ENCODE measurements around the gene CFAP73. TPM values are rescaled to one million over a fixed set of nuclear protein-coding genes. Genes with fewer than 3 reads are reported as not detected.
A peak's percentile ranks its signal among the peaks of the same experiment; 100 is the strongest.
"Not testable (repeated sequence)": the region's sequence is repeated elsewhere in the genome, so short reads cannot be mapped to it uniquely, and the experiment has no call there.

The CFAP73 gene
- total RNA-seq, 1 donor from 2014 or later, result not detected

DNA sequence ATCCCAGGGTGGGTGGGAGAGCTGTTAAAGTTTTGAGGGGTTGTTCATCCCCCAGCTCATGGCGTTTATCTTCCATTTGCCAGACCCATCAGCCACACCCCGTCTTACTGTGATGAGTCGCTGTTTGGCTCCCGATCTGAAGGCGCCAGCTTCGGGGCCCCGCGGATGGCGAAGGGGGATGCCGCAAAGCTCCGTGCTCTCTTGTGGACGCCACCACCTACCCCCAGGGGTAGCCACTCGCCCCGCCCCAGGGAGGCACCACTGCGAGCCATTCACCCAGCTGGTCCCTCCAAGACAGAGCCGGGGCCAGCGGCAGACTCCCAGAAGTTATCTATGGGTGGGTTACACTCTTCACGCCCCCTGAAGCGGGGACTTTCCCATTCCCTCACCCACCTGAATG, 41.7 kb downstream of the CFAP73 start:
- DNase-seq, result no peak

DNA sequence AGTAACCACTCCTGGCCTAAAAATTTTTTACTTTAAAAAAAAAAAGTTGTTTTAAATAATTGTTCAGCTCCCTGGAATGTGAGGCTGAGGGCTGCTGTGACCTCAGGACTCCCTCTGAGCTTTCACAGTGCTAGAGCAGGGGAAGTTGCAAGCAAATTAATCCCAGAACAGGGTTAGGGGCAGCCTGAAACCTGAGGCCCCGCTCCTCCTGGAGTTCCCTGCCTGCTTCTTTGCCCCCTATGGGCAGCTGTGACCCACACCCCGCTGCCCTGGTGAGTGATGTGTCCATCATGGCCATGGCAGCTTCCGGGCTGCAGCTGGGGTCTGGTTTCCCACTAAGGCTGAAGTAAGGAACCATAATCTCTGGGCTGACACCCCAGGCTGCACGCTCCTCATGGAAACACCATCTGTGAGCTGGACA, 45.5 kb downstream of the CFAP73 start:
- DNase-seq, result no peak

DNA sequence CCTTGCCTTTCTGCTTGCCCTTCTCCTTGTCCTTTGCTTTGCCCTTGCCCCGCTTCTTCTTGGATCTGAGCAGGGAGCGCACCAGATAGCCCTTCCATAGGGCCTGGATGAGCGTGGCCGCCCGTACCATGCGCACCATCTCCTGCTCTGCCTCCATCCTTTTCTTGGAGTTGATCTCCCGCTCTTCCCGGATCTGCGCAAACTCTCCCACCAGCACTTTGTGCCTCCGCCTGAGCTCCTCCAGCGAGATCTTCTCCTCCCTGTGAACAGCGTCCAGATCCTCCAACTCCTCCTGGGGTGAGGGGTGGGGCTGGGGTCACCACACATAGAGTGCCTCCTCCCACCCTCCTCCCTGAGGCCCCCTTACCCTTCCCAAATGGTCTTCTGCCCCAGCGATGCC, 46.1 kb downstream of the CFAP73 start:
- no peak for DNase-seq

DNA sequence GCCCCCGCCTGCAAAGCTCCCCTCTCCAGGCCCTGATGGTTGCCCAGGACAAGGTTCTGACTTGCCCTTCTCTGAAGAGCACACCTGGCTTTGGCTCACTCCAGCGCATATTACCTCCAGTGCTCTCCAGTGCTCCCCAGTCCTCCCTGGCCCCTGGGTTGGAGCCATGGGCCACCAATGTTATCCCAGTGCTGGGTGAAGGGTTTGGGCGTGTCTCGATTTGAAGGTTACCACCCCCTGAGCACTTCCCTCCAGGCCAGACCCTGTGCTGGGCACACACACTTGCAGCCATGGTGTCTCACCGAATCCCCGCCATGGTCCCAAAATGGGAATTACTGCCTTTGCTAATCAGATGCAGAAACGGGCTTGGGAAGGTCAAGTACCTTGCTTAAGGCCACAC, 47.1 kb downstream of the CFAP73 start:
- no peak for DNase-seq

DNA sequence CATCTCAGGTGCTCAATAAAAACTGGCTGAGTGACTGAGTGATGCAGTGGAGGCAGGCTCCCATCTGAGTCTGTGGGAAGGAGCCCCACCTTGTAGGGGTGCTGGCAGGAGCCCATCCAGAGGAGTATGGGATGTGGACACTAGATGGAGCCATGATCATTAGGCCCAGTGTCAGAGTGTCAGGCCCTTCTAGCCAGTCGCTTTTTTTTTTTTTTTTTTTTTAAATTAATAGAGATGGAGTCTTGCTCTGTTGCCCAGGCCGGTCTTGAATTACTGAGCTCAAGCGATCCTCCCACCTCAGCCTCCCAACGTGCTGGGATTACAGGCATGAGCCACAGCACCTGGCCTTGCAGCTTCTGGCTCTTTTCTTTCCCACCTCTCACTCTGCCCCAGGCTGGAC, 47.5 kb downstream of the CFAP73 start:
- peak; percentile 59 for DNase-seq

DNA sequence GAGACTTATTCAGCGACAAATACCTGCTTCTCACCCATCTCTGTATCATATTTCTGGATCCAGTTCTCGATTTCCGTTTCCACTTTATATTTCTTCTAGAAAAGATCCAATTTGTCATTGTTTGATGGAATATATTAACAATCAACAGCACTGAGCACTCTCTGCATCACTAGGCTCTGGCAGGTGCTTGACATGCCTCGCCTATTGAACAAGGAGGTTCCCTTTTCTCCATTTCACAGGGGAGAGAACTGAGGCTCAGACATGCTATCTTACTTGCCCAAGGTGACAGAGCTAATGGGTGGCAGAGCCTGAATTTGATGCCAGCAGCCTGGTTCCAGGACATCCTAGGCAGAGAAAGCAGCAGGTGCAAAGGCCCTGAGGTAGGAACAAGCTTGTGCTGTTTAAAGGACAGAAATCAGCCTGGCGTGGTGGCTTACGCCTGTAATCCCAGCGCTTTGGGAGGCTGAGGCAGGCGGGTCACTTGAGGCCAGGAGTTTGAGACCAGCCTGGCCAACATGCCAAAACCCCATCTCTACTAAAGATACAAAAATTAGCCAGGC, 48.1 kb downstream of the CFAP73 start:
- DNase-seq, result no peak

DNA sequence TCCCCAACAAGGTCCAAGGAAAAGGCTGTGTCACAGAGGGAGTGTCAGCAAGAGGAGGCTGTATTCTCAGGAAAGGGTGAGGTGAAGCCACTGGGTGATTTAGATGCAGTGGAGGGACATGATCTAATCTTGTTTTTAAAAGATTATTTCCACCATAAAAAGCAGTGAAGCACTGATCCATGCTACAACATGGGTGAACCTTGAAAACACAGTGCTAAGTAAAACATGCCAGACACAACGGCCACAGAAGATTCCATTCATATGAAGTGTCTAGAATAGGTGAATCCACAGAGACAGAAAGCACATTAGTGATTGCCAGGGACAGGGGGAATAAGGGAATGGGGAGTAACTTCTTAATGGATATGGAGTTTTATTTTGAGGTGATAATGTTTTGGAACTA, 48.8 kb downstream of the CFAP73 start:
- no peak for DNase-seq

DNA sequence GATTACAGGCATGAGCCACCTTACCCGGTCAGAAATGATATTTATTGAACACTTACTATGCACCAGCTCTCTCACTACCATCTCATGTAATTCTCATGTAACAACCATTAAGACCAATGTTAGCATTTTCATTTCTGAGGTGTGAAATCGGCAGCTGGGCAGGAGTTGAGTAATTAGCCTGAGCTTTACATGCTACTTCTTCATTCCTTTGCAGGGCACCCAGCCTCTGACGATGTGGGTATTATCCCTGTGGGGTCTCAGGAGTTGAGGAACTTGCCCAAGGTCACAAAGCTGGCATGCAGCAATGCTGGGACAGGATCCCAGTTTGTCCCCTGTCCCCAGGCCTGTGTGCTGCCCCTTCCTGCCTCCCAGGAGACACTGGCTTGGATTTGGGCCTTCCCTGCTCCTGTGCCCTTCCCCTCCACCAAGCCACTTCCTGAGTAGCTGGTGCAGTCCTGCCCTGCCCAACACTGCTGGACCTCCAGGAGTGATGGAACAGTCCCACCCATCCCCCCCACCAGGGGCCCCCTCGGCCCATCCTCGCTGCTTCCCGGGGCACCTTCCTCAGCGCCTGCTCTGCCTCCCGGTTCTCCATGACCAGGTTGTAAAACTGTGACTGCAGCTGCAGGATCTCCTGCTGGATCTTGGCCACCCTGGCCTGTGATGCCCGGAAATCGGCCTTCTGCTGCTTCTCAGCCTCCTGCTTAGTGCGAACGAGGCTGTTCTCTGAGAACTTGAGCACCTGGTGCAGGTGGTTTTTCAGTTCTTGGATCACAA, 50.7 kb downstream of the CFAP73 start:
- no peak for DNase-seq

DNA sequence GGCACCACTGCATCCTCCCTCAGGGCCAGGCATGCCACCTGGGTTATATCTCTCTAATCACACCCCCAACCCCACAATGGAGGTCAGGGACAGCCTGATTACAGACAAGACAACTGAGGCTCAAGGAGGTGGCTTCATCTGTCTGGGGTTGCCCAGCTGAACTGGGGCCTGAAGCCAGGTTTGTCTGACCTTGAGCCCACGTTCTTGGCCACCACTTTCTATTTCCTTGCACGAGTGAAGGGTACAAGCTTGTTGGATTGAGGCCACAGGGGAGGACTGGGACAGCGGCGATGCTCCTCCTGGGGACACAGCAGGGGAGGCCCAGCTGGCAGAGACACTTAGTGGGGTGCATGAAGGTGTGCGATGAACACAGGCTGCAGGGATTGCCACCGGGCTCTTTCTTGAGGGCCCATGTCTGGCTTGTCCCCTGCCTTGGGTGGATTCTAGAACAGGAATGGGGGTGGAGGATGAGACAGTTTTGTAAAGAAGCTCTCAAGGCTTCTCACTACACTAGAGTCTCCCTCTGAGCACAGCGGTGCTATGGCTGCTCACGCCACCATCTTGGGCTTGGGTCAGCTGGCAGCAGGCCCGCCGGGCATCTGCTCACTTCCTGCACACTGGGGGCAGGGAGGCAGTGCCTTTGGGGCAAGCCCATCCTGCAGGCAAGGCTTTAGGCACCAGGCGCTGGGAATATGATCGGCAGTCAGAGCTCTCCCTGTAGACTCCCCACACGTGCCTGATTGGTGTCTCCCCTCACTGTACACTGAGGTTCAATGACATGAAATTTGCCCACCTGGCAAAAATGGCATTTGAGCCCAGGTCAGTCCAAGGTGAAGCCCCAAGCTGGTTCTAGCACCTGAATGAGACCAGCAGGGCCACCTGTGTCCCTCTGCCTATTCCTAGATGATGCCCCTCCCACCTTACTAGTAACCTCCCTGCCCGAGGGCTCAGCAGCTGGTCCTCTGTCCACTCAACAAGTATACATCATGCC, 52.0 kb downstream of the CFAP73 start:
- DNase-seq, result no peak

DNA sequence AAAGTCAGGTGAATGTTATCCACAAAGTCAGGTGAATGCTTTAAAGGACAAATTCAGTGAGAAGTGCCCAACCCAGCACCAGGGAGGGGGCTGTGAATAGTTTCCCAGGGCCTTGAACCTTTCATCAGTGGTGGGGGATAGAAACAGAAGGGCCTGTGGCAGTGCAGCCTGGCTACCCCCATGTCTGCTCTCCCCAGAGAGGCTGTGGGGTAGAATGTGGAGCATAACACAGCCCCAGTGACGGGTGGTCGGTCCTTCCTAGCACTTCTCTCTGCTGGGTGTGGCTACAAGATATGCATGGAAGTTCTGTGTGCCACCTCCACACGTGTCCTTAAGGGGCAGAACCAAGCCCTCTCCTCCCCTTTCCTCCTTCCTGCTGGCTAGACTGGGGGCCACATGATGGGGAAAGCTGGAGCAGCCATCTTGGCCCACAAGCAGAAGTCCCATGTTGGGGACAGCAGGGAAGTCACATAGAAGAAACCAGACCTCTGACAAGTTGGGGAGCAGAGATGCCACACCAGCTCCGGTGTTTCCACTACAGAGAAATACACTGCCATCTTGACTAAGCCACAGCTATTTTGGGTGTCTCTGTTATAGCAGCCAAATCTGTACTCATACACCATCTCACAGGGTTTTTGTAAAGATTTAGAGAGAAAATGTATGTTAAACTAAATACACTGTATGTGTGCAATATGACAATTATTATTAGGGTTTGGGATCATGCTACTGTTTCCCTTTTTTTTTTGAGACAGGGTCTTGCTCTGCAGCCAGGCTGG, 53.0 kb downstream of the CFAP73 start:
- DNase-seq, result no peak

DNA sequence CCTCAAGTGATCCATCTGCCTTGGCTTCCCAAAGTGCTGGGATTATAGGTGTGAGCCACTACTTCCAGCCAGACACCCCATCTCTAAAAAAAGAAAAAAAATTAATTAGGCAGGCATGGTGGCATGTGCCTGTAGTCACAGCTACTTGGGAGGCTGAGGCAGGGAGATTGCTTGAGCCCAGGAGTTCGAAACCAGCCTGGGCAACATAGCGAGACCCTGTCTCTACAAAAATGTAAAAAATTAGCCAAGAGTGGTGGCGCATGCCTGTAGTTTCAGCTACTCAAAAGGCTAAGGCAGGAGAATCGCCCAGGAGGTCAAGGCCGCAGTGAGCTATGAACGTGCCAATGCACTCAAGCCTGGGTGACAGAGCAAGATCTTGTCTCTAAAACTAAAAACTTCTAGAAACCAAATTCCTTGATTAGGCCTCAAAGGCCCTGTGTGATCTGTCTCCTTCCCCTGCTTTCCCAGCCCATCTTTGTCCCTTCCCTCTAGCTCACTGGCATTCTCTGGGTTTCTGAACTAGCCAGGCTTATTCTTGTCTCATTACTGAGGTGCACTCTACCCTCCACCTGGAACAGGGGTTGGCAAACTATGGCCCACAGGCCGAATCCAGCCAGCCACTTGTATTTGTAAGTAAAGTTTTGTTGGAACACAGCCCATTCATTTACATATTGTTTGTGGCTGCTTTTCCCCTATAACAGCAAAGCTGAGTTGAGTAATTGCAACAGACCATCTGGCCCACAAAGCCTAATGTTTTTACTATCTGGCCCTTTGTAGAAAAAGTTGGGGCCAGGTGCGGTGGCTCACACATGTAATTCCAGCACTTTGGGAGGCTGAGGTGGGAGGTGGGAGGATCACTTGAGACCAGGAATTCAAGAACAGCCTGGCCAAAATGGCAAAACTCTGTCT, 54.6 kb downstream of the CFAP73 start:
- no peak for DNase-seq

DNA sequence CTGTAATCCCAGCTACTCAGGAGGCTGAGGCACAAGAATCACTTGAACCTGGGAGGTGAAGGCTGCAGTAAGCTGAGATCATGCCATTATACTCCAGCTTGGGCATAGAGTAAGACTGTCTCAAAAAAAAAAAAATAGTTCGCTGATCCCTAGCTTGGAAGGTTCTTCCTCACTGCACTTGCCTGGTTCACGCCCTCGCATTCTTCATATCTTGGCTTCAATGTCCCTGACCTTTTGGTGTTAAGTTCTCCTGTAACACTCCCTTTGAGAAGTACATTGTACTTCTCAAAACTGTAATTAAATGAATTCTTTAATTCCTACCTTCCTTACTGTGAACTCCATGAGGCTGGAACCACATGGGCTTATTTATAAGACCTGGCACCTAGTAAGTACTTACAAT, 55.3 kb downstream of the CFAP73 start:
- no peak for DNase-seq

DNA sequence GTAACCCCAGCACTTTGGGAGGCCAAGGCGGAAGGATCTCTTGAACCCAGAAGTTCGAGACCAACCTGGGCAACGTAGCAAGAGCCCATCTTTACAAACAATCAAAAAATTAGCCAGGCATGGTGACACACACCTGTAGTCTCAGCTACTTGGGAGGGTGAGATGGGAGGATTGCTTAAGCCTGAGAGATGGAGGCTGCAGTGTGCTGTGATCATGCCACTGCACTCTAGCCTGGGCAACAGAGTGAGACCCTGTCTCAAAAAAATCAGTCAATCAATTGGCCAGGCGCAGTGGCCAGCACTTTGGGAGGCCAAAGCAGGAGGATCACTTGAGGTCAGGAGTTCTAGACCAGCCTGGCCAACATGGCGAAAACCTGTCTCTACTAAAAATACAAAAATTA, 57.3 kb downstream of the CFAP73 start:
- not testable (repeated sequence) for DNase-seq

DNA sequence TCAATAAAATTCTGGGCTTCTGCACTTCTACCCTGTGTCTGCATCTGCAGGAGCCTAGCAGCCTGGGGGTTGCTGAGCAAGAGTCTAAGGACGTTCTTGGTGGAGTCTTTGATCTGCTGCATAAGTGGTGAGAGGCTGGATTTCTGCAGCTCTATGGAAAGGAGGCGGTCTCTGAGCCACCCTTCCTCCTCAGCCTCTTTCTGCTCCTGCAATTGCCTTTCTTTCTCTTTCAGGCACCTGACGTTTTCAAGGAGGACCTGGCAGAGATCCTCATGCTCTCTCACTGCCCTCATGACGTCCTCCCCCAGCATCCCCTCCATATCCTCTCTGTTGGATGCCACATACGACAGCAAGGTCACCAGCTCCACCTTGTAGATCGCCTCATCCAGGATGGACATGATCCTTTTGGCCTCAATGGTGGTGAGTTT, 58.1 kb downstream of the CFAP73 start:
- no peak for DNase-seq

DNA sequence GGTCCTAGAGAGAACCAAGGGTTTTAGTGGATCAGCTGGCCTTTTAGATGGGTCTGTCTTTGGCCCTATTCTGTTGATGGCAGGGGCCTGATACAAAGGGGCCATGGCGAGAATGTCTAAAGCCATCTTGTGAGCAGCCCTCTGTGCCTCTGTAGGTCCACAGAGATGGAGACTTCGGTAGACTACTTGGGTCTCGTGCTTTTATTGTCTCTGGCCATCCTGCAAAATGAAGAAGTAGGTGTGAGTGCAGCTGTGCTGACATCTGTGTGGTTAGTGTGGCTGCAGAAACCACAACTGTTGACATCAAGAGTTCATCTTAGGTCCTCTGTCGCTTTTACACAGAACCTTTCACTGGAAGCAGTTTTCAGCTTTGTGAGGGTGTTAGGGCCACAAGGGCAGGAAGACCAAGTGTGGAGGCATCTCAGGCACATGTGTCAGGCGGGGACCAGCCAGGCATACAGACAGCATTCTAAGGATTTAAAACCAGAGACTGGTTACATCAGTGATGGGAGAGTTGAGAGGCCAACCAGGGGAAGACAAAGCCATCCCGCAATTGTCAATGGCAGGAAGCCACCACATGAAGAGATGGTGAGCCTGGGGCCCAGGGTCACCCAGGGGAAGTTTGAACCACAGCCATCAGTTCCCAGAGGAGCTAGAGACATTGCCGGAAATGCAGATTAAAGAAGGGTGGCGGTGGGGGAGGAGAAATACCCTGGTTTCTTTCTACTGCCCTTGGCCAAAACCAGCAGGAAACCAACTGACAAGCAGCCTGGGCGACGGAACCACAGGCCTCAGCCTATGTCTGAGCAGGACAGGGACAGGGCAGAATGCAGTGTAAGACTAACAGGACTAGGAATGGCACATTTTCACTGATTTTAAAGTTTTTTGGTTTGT, 58.8 kb downstream of the CFAP73 start:
- DNase-seq, result no peak

Small RNA genes within 50 kb of the gene (small RNA-seq; reads per million reads assigned to genes)
- gene MIR7106 (ENCODE audit: low replicate concordance) (not detected), gene RF00019 (ENCODE audit: low replicate concordance) (not detected)

Other genes starting within 250 kb of the CFAP73 start
- gene OAS1, start 242.8 kb upstream of the CFAP73 start, total RNA-seq, result 9.9 TPM
- gene OAS3, start 211.2 kb upstream of the CFAP73 start, total RNA-seq, result 7.6 TPM
- 2.2 TPM for gene OAS2, start 171.2 kb upstream of the CFAP73 start, total RNA-seq
- 9.0 TPM for gene DTX1, start 93.0 kb upstream of the CFAP73 start, total RNA-seq
- 8.1 TPM for gene RASAL1, start 14.0 kb upstream of the CFAP73 start, total RNA-seq
- 15.4 TPM for gene DDX54, start 35.8 kb downstream of the CFAP73 start, total RNA-seq
- gene RITA1, start 36.0 kb downstream of the CFAP73 start, total RNA-seq, result 5.3 TPM
- 19.0 TPM for gene TPCN1, start 71.7 kb downstream of the CFAP73 start, total RNA-seq
- 14.1 TPM for gene SLC8B1, start 185.4 kb downstream of the CFAP73 start, total RNA-seq
- gene PLBD2, start 208.9 kb downstream of the CFAP73 start, total RNA-seq, result 11.1 TPM